ENCODE data around the gene GALR3.

The GALR3 gene

DNA sequence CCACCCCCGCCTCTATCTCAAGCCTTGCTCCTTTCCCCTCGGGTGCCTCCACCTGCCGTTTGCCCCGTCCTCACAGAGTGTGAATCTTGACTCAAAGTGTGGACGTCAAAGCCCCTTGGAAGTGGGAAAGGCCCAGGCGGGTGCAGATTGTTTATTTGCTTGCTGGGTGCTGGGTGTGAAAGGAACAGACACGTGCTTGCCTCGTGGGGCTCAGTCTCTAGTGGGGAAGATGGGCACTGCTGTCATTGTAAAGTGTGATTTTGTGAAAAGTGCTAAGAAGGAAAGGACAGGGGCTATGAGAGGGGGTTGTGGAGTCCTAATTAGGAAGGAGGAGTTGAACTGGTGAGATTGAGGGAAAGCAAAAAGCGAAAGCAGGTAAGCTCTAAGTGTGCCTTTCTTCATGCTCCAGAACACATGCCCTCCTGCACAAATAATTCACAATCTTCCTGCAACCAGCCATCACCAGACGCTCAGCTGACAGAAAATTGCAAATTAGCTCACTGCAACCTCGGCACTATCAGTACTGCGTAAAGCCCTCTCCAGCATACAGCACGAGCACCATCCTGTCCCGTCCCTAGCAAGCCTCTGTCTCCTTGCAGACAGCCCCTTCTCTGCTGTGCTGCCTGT, 25.2 kb upstream of the GALR3 start:
- TF ChIP-seq EGR1 (IDR thresholded peaks at IDR 0.05) (no peak), NFIC (IDR thresholded peaks at IDR 0.05) (no peak), ZBTB7A (IDR thresholded peaks at IDR 0.05; ENCODE audit: low read depth) (no peak), CEBPB (IDR thresholded peaks at IDR 0.05) (no peak), YY1 (IDR thresholded peaks at IDR 0.05; ENCODE audit: low read depth) (no peak), USF1 (IDR thresholded peaks at IDR 0.05) (no peak), FOXM1 (IDR thresholded peaks at IDR 0.05; ENCODE audit: borderline replicate concordance, low read depth) (no peak), RAD21 (IDR thresholded peaks at IDR 0.05; ENCODE audit: low read depth) (no peak), EP300 (IDR thresholded peaks at IDR 0.05; ENCODE audit: borderline replicate concordance) (no peak), CREB1 (IDR thresholded peaks at IDR 0.05; ENCODE audit: low read depth) (no peak), TAF1 (IDR thresholded peaks at IDR 0.05; ENCODE audit: low read depth) (no peak), TCF12 (IDR thresholded peaks at IDR 0.05; ENCODE audit: low read depth) (no peak), TEAD4 (IDR thresholded peaks at IDR 0.05) (no peak)
- TF ChIP-seq, protein P1, sequence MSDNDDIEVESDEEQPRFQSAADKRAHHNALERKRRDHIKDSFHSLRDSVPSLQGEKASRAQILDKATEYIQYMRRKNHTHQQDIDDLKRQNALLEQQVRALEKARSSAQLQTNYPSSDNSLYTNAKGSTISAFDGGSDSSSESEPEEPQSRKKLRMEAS (IDR thresholded peaks at IDR 0.05), result no peak
- TF ChIP-seq, protein P2, sequence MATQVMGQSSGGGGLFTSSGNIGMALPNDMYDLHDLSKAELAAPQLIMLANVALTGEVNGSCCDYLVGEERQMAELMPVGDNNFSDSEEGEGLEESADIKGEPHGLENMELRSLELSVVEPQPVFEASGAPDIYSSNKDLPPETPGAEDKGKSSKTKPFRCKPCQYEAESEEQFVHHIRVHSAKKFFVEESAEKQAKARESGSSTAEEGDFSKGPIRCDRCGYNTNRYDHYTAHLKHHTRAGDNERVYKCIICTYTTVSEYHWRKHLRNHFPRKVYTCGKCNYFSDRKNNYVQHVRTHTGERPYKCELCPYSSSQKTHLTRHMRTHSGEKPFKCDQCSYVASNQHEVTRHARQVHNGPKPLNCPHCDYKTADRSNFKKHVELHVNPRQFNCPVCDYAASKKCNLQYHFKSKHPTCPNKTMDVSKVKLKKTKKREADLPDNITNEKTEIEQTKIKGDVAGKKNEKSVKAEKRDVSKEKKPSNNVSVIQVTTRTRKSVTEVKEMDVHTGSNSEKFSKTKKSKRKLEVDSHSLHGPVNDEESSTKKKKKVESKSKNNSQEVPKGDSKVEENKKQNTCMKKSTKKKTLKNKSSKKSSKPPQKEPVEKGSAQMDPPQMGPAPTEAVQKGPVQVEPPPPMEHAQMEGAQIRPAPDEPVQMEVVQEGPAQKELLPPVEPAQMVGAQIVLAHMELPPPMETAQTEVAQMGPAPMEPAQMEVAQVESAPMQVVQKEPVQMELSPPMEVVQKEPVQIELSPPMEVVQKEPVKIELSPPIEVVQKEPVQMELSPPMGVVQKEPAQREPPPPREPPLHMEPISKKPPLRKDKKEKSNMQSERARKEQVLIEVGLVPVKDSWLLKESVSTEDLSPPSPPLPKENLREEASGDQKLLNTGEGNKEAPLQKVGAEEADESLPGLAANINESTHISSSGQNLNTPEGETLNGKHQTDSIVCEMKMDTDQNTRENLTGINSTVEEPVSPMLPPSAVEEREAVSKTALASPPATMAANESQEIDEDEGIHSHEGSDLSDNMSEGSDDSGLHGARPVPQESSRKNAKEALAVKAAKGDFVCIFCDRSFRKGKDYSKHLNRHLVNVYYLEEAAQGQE (IDR thresholded peaks at IDR 0.05; ENCODE audit: low read depth), result no peak

GRCh38 chr22:37799979-37800378, 23.2 kb upstream of the GALR3 start:
- TF ChIP-seq CEBPB (IDR thresholded peaks at IDR 0.05), result peak; percentile 33; the same call in 1 of the 2 replicates
- peak; percentile 19; the same call in 1 of the 2 replicates for TF ChIP-seq NFIC (IDR thresholded peaks at IDR 0.05)

DNA sequence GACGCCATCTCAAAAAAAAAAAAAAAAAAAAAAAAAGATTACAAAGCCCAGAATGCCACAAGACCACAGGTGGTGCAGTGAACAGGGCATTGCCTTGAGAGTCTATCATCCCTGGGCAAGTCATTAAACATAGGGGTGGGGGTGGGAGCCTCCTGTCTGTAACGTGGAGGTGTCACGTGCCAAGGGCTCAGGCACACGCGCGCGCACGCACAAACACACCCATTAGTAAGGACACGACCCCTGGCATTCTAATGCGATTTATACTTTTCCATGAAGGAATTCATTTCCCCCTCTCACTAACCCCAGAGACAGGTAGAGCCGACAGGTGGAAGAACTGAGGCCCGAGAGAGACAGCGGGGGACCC, 21.3 kb upstream of the GALR3 start:
- no peak for TF ChIP-seq CEBPB (IDR thresholded peaks at IDR 0.05)
- TF ChIP-seq, protein P1 (IDR thresholded peaks at IDR 0.05), result peak; percentile 36
- TF ChIP-seq USF1 (IDR thresholded peaks at IDR 0.05), result peak; percentile 87

- peak; percentile 21; the same call in 1 of the 2 replicates for TF ChIP-seq EGR1 (IDR thresholded peaks at IDR 0.05)
- TF ChIP-seq YY1 (IDR thresholded peaks at IDR 0.05; ENCODE audit: low read depth), result no peak
- no peak for TF ChIP-seq CREB1 (IDR thresholded peaks at IDR 0.05; ENCODE audit: low read depth)
- no peak for TF ChIP-seq TAF1 (IDR thresholded peaks at IDR 0.05; ENCODE audit: low read depth)
- TF ChIP-seq CEBPB (IDR thresholded peaks at IDR 0.05), result peak; percentile 68
- TF ChIP-seq, protein P1 (IDR thresholded peaks at IDR 0.05), result no peak
- no peak for TF ChIP-seq TCF12 (IDR thresholded peaks at IDR 0.05; ENCODE audit: low read depth)
- TF ChIP-seq, protein P2 (IDR thresholded peaks at IDR 0.05; ENCODE audit: low read depth), result no peak
- no peak for TF ChIP-seq FOXM1 (IDR thresholded peaks at IDR 0.05; ENCODE audit: borderline replicate concordance, low read depth)
- TF ChIP-seq RAD21 (IDR thresholded peaks at IDR 0.05; ENCODE audit: low read depth), result no peak
- no peak for TF ChIP-seq USF1 (IDR thresholded peaks at IDR 0.05)
- TF ChIP-seq NFIC (IDR thresholded peaks at IDR 0.05), result peak; percentile 35; the same call in 1 of the 2 replicates
- TF ChIP-seq TEAD4 (IDR thresholded peaks at IDR 0.05), result no peak
- no peak for TF ChIP-seq EP300 (IDR thresholded peaks at IDR 0.05; ENCODE audit: borderline replicate concordance)
- TF ChIP-seq ZBTB7A (IDR thresholded peaks at IDR 0.05; ENCODE audit: low read depth), result peak; percentile 99
Observed at GRCh38 chr22:37802310-37803194, 20.6 kb upstream of the GALR3 start.

- TF ChIP-seq NFIC (IDR thresholded peaks at IDR 0.05) (no peak), FOXM1 (IDR thresholded peaks at IDR 0.05; ENCODE audit: borderline replicate concordance, low read depth) (no peak), ZBTB7A (IDR thresholded peaks at IDR 0.05; ENCODE audit: low read depth) (no peak), EP300 (IDR thresholded peaks at IDR 0.05; ENCODE audit: borderline replicate concordance) (no peak), YY1 (IDR thresholded peaks at IDR 0.05; ENCODE audit: low read depth) (no peak), TEAD4 (IDR thresholded peaks at IDR 0.05) (no peak), CEBPB (IDR thresholded peaks at IDR 0.05) (no peak), USF1 (IDR thresholded peaks at IDR 0.05) (no peak), TAF1 (IDR thresholded peaks at IDR 0.05; ENCODE audit: low read depth) (no peak), RAD21 (IDR thresholded peaks at IDR 0.05; ENCODE audit: low read depth) (no peak), TCF12 (IDR thresholded peaks at IDR 0.05; ENCODE audit: low read depth) (no peak), EGR1 (IDR thresholded peaks at IDR 0.05) (no peak), CREB1 (IDR thresholded peaks at IDR 0.05; ENCODE audit: low read depth) (no peak)
- TF ChIP-seq, protein P1 (IDR thresholded peaks at IDR 0.05), result no peak
- TF ChIP-seq, protein P2 (IDR thresholded peaks at IDR 0.05; ENCODE audit: low read depth), result no peak
Observed at GRCh38 chr22:37803195-37803638, 20.0 kb upstream of the GALR3 start.
